CD4-positive, CD25-positive, alpha-beta regulatory T cell (primary cell): ENCODE measurements around the gene UBE2D2. TPM values are rescaled to one million over a fixed set of nuclear protein-coding genes. Genes with fewer than 3 reads are reported as not detected.

Source experiments
- ATAC-seq, 2 donors: fragments of 150-1000 bp; cut with Tn5 transposase; one replicate each; pipeline ENCODE4 v1.10.0; 2021; ENCODE audit warnings: low read depth in 2 of 2, moderate number of reproducible peaks in 2 of 2, moderate library complexity in 1 of 2
- DNase-seq, 3 donors: peaks; one replicate each; pipeline versions ENCODE4 v3.0.0 to v3.0.0-alpha.2; 2012 to 2022; ENCODE audit warnings: mixed read lengths in 1 of 3
- H3K27ac ChIP-seq: one replicate; pipeline ENCODE4 v1.7.0; 2013; ENCODE audit warnings: mild to moderate bottlenecking, low read length; ENCODE audit not compliant: insufficient read depth, poor library complexity, severe bottlenecking
- H3K27me3 ChIP-seq: one replicate; pipeline ENCODE4 v1.7.0; 2013; ENCODE audit warnings: low read length; ENCODE audit not compliant: control insufficient read depth, insufficient read depth
- H3K36me3 ChIP-seq: one replicate; pipeline ENCODE4 v1.7.0; 2013; ENCODE audit warnings: mild to moderate bottlenecking, low read length, moderate library complexity; ENCODE audit not compliant: control insufficient read depth, insufficient read depth
- H3K4me1 ChIP-seq: 2 replicates; pipeline ENCODE4 v1.7.0; 2013; ENCODE audit warnings: mild to moderate bottlenecking, low read length; ENCODE audit not compliant: insufficient read depth, control insufficient read depth, poor library complexity, severe bottlenecking
- H3K4me3 ChIP-seq: one replicate; pipeline ENCODE4 v1.7.0; 2013; ENCODE audit warnings: low read depth, mild to moderate bottlenecking, low read length, moderate library complexity
- H3K9me3 ChIP-seq, 2 experiments: 1 replicate in 1 of 2; 2 replicates in 1 of 2; pipeline ENCODE4 v1.7.0; 2013; ENCODE audit warnings: low read length in 2 of 2, mild to moderate bottlenecking in 1 of 2, moderate library complexity in 1 of 2; ENCODE audit not compliant: control insufficient read depth in 2 of 2
- H3K27ac Mint-ChIP-seq, 3 donors: one replicate each; pipeline ENCODE4 v1.8.0; 2020 to 2022; ENCODE audit warnings: mild to moderate bottlenecking in 3 of 3, mixed read lengths in 3 of 3, moderate library complexity in 2 of 3
- H3K27me3 Mint-ChIP-seq: one replicate; pipeline ENCODE4 v1.8.0; 2022; ENCODE audit warnings: mild to moderate bottlenecking, mixed read lengths
- H3K36me3 Mint-ChIP-seq: one replicate; pipeline ENCODE4 v1.8.0; 2020; ENCODE audit warnings: mixed read lengths
- H3K4me1 Mint-ChIP-seq, 4 donors: one replicate each; pipeline ENCODE4 v1.8.0; 2020 to 2022; ENCODE audit warnings: mixed read lengths in 4 of 4, mild to moderate bottlenecking in 1 of 4
- H3K4me3 Mint-ChIP-seq, 4 donors: one replicate each; pipeline ENCODE4 v1.8.0; 2020 to 2022; ENCODE audit warnings: mild to moderate bottlenecking in 4 of 4, mixed read lengths in 4 of 4, moderate library complexity in 3 of 4
- H3K9me3 Mint-ChIP-seq, 7 donors: one replicate each; pipeline ENCODE4 v1.8.0; 2020 to 2022; ENCODE audit warnings: mixed read lengths in 7 of 7, mild to moderate bottlenecking in 3 of 7, moderate library complexity in 2 of 7
- polyA plus RNA-seq, 4 donors: library from polyadenylated mRNA; unstranded; fragments of 300-500 nt; fragmentation: Illumina TruSeq; gene quantifications; one replicate each; pipeline ENCODE4 v1.2.3, GENCODE V29; 2021
- total RNA-seq: library from RNA; stranded (reverse); gene quantifications from one replicate; pipeline ENCODE4 v1.2.3, GENCODE V29; 2022

The UBE2D2 gene
- total and polyA plus RNA-seq, 5 donors from 2014 or later = 181 to 376 (median 331) TPM

DNA sequence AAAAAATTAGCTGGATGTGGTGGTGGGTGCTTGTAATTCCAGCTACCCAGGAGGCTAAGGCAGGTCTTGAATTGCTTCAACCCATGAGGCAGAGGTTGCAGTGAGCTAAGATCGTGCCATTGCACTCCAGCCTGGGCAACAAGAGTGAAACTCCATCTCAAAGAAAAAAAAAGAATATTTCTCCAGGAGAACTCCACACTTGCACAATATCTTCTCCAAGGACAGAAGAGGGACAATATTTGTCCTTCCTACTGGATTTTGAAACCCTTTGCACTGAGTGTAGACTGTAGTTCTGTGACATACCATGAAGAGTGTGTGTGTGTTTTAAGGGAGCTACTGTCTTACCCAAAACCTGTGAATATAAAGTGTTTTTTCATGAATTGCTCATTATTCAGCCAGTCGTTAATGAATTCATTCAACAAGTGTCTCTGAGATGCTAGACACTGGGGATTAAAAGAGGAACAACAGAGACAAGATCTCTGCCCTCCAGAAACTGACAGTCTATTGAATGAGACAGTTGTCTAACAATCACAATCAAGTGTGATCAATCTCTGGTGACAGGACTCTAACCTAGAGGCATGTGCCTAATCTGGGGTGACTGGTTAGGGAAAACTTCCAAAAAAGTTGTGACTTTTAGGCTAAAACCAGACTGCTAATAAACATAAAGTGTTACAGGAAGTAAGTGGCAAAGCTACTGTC is 9.8 kb upstream of the UBE2D2 start:
- Histone ChIP-seq H3K27me3 (no peaks in the 10 kb centered on the region), H3K36me3 (no peaks in the 10 kb centered on the region), H3K4me3 (no peak overlapping the region), H3K9me3 (no peaks in the 10 kb centered on the region), H3K4me1 (no peaks in the 10 kb centered on the region), H3K27ac (no peak overlapping the region)
- peaks cover 6% of the 10 kb centered on the region for H3K27me3 Mint-ChIP-seq
- no peak overlapping the region for H3K4me3 Mint-ChIP-seq
- peaks cover 6 to 16% (median 8%) of the 10 kb centered on the region in 4 donors for H3K4me1 Mint-ChIP-seq
- H3K9me3 Mint-ChIP-seq = peaks cover 0 to 6% (median 0%) of the 10 kb centered on the region in 7 donors
- DNase-seq (no peak), ATAC-seq (no peak)
- H3K27ac Mint-ChIP-seq = peak overlapping the region in 2 of 3 donors; percentile 23 to 60
- H3K36me3 Mint-ChIP-seq = no peaks in the 10 kb centered on the region

DNA sequence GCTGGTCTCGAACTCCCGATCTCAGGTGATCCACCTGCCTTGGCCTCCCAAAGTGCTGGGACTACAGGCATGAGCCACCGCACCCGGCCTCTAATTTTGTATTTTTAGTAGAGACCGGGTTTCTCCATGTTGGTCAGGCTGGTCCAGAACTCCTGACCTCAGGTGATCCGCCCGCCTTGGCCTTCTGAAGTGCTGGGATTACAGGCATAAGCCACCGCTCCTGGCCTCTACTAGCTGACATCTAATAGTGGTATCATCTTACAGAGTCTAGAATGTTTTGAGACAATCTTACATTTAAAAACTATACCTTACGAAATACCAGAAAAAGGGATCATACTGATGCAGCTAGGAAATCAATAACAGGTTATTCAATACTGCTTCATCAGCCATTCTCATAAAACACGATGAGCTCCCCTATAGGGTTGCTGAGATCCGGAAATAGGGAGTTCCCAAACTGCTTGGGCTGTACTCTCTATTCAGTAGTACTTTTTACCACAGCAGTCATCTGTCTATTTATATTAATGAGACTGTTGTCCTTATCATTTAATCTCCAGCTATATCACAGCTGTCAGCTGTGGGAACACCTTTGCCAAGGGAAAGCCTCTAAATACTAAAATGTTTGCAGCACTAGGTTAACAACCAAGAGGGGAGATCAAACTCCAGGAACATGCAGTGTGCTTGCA is 8.1 kb upstream of the UBE2D2 start:
- H3K9me3 ChIP-seq = no peaks in the 10 kb centered on the region
- Mint-ChIP-seq H3K27me3 (peaks cover 6% of the 10 kb centered on the region), H3K9me3 (peaks cover 0 to 4% (median 0%) of the 10 kb centered on the region in 7 donors), H3K36me3 (no peaks in the 10 kb centered on the region), H3K27ac (no peak overlapping the region), H3K4me1 (peaks cover 6 to 15% (median 8%) of the 10 kb centered on the region in 4 donors), H3K4me3 (peak overlapping the region in 2 of 4 donors; percentile 16 to 48)
- no peaks in the 10 kb centered on the region for H3K36me3 ChIP-seq
- DNase-seq (peak in 1 of 3 donors; percentile 21), ATAC-seq (no peak)
- no peak overlapping the region for H3K4me3 ChIP-seq
- no peak overlapping the region for H3K27ac ChIP-seq
- H3K4me1 ChIP-seq = no peaks in the 10 kb centered on the region
- H3K27me3 ChIP-seq = no peaks in the 10 kb centered on the region

DNA sequence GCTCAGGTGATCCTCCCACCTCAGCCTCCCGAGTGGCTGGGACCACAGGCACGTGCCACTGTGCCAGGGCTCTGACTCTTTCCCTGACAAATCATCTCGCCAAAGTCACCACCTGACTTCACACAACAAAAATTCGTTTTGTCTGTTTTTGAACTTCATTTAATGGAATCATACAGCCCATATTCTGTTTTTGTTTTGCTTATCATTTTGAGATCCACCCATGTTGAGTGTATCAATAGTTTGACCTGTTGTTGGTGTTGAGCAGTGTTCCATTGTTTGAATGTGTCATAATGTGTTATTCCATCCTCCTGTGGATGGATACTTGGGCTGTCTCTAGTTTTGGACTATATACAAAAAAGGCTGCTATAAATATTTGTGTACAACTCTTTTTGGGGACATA is 6.9 kb upstream of the UBE2D2 start:
- ATAC-seq (no peak), DNase-seq (no peak)
- H3K27me3 ChIP-seq = no peaks in the 10 kb centered on the region
- Mint-ChIP-seq H3K27ac (peak overlapping the region in 1 of 3 donors; percentile 26), H3K27me3 (peaks cover 6% of the 10 kb centered on the region), H3K4me1 (peaks cover 5 to 10% (median 6%) of the 10 kb centered on the region in 4 donors), H3K4me3 (peak overlapping the region in 1 of 4 donors; percentile 15), H3K9me3 (no peaks in the 10 kb centered on the region), H3K36me3 (no peaks in the 10 kb centered on the region)
- no peaks in the 10 kb centered on the region for H3K9me3 ChIP-seq
- H3K4me3 ChIP-seq = no peak overlapping the region
- H3K4me1 ChIP-seq = no peaks in the 10 kb centered on the region
- no peak overlapping the region for H3K27ac ChIP-seq
- no peaks in the 10 kb centered on the region for H3K36me3 ChIP-seq

DNA sequence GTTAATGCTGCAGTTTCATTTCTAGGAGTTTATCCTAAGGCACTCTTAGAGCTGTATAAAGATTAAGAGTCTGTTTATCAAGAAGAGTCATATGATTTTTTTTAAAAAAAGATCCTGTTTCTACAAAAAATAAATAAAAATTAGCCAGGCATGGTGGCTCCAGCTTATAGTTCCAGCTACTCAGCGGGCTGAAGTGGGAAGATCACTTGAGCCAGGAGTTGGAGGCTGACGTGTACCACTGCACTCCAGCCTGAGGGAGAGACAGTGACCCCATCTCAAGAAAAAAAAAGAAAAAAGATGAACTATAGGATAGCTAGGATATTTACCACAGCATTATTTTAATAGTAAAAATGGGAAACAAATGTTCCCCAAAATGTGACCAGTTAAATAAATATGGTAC is 3.3 kb upstream of the UBE2D2 start:
- Mint-ChIP-seq H3K36me3 (peaks cover under 1% of the 10 kb centered on the region), H3K9me3 (no peaks in the 10 kb centered on the region)
- DNase-seq = no peak

DNA sequence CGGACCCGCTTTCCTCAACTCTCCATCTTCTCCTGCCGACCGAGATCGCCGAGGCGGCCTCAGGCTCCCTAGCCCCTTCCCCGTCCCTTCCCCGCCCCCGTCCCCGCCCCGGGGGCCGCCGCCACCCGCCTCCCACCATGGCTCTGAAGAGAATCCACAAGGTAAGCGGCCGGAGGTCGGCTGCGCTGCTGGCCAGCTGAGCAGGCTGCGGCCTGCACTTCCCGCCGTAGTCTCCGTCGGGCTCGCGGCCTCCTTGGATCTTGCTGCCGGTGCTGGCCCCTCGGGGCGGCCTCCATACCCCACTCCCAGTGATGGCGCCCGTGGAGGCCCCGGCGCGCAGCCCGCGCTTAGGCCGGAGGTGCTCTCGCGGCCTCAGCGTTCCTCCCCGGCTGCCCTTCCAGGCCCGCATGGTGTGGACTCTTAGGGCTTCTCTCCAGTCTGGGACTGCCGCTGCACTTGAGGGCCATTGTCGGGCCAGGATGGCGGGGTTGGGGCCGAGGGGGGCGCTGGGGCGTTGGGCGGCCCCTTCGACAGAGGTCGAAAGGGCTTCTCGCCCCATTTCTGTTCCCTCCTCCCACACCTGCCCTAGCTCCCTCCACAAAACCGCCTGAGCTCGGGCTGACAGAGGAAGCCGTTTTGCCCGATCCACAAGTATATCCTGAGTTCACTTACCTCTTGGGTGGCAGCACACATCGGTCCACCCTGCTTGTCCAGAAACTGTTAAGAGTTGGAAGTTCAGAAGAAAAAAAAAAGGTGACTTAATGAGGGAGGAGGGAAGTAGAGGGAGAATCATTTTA is 714 bp downstream of the UBE2D2 start:
- H3K4me1 ChIP-seq = peaks cover 48% of the 10 kb centered on the region
- ATAC-seq (peak in 1 of 2 donors; percentile 3), DNase-seq (peak in 2 of 3 donors; percentile 38 to 64)
- Mint-ChIP-seq H3K36me3 (peaks cover 8% of the 10 kb centered on the region), H3K9me3 (no peaks in the 10 kb centered on the region), H3K27me3 (no peaks in the 10 kb centered on the region), H3K4me3 (peak overlapping the region; percentile 93 to 100 (median 96)), H3K27ac (peak overlapping the region; percentile 91 to 97 (median 97)), H3K4me1 (peaks cover 18 to 50% (median 26%) of the 10 kb centered on the region in 4 donors)
- peak overlapping the region; percentile 95 for H3K4me3 ChIP-seq
- H3K36me3 ChIP-seq = no peaks in the 10 kb centered on the region
- no peaks in the 10 kb centered on the region for H3K27me3 ChIP-seq
- no peaks in the 10 kb centered on the region for H3K9me3 ChIP-seq
- peak overlapping the region; percentile 89 for H3K27ac ChIP-seq

More for the DNA sequence above, 3.3 kb upstream of the UBE2D2 start:
- Histone ChIP-seq H3K9me3 (no peaks in the 10 kb centered on the region), H3K4me3 (no peak overlapping the region), H3K4me1 (peaks cover 9% of the 10 kb centered on the region), H3K27ac (no peak overlapping the region), H3K36me3 (no peaks in the 10 kb centered on the region), H3K27me3 (no peaks in the 10 kb centered on the region)
- Mint-ChIP-seq H3K27ac (no peak overlapping the region), H3K27me3 (no peaks in the 10 kb centered on the region), H3K4me3 (peak overlapping the region in 1 of 4 donors; percentile 63), H3K4me1 (peaks cover 4 to 19% (median 17%) of the 10 kb centered on the region in 4 donors)
- ATAC-seq = no peak

DNA sequence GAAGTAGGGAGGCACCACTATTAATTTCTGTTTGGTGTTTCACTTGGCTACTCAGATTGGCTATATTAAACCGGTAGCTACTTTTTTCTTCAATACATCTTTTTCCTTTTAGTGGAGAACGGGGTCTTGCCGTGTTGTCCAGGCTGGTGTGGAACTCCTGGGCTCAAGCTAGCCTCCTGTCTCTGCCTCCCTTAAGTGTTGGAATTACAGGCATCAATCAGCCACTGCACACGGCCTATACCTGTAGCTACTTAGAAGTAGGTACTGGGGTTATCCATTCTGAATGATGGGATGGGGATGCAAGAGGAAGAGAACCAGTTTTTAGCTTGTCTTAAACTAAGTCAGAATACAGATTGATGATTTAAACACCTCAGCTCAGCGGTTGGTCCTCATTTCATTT is 1.7 kb downstream of the UBE2D2 start:
- Mint-ChIP-seq H3K9me3 (no peaks in the 10 kb centered on the region), H3K27ac (peak overlapping the region; percentile 91 to 97 (median 93)), H3K36me3 (peaks cover 12% of the 10 kb centered on the region), H3K4me1 (peaks cover 19 to 58% (median 28%) of the 10 kb centered on the region in 4 donors), H3K4me3 (peak overlapping the region; percentile 93 to 100 (median 96)), H3K27me3 (no peaks in the 10 kb centered on the region)
- Histone ChIP-seq H3K9me3 (no peaks in the 10 kb centered on the region), H3K27ac (peak overlapping the region; percentile 89), H3K36me3 (no peaks in the 10 kb centered on the region), H3K27me3 (no peaks in the 10 kb centered on the region), H3K4me1 (peaks cover 58% of the 10 kb centered on the region), H3K4me3 (peak overlapping the region; percentile 95)
- ATAC-seq (no peak), DNase-seq (peak in 1 of 3 donors; percentile 27)
